CD1c-positive myeloid dendritic cell (primary cell): ENCODE data around the gene RPL7A.
"Not testable (repeated sequence)": the region's sequence is repeated elsewhere in the genome, so short reads cannot be mapped to it uniquely, and the experiment has no call there.

Experiments used
- DNase-seq: peaks from one replicate; pipeline ENCODE4 v3.0.0-alpha.2; 2016; ENCODE audit errors: extremely low spot score

The RPL7A gene

GRCh38 chr9:133389025-133389557 is 41.1 kb downstream of the RPL7A start:
- DNase-seq = no peak

GRCh38 chr9:133389562-133389961 is 41.5 kb downstream of the RPL7A start:
- no peak for DNase-seq

GRCh38 chr9:133390713-133391112 is 42.7 kb downstream of the RPL7A start:
- DNase-seq = no peak

- DNase-seq = not testable (repeated sequence)
These were observed 43.4 kb downstream of the RPL7A start for GRCh38 chr9:133391449-133391848.

GRCh38 chr9:133392308-133392707 is 44.3 kb downstream of the RPL7A start:
- DNase-seq = not testable (repeated sequence)

GRCh38 chr9:133393399-133393798 is 45.4 kb downstream of the RPL7A start:
- DNase-seq = no peak

- DNase-seq = no peak
These were observed 46.8 kb downstream of the RPL7A start for GRCh38 chr9:133394687-133395271.

GRCh38 chr9:133396952-133397351 is 48.9 kb downstream of the RPL7A start:
- DNase-seq = no peak

- no peak for DNase-seq
These were observed 49.4 kb downstream of the RPL7A start for GRCh38 chr9:133397370-133397769.

GRCh38 chr9:133397895-133398294 is 49.9 kb downstream of the RPL7A start:
- no peak for DNase-seq

- no peak for DNase-seq
These were observed 52.3 kb downstream of the RPL7A start for GRCh38 chr9:133400292-133400691.
